ENCODE results near the gene SBK3. TPM values are rescaled to one million over a fixed set of nuclear protein-coding genes. Genes with fewer than 3 reads are reported as not detected.
A peak's percentile ranks its signal among the peaks of the same experiment; 100 is the strongest.

The SBK3 gene
- total RNA-seq, 4 donors from 2014 or later, result not detected

DNA sequence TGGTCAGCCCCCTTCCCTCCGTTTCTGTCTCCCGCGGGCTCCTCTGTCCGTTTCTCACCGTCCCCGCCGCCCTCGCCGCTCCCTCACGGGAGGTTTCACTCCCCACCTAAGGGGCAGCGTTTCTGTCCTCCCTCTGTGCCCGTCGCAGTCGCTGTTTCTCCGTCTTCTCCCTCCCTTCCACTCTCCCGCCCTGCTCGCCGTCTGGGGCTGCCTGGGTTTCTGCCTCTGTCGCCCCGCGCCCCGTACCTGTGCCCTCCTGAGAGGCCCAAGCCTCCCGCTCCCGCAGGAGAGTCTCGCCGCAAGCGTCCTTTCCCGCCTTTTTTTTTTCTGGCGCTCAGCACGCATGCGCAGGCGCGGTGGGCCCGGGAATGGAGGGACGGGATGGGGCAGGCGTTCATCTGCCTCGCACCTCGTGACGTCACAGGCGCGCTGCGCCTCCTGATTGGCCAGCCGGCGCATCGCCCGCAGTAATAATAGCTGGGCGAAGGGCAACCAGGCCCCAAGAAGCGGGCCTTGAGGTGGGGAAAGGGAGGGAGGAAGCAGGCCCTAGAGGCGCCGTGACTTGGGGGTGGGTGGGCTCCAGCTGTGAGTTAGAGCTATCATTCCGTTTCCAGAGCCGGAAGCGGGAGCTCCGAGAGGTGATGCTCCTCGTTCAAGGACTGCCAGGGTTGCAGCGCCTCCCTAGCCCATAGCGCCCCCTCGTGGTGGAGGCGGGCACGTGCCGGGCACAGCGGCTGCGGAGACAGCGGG lies 41.7 kb downstream of the SBK3 start:
- in situ Hi-C loops (cut with MboI; ENCODE audit: low pct_ligation_motif_present in 1 of 4, low pct_unique_long_range_greater_than_20kb in 1 of 4, low sequenced_read_pairs in 3 of 4) (loop anchor here in 2 of 4 donors (10.0 kb wide), 1 partner anchor 359 kb away; the partner anchor contains the start of gene TNNT1 (in 2 of the 2)), intact Hi-C loops (cut with DNase I; ENCODE audit: low total_unique reads) (loop anchor here (2.0 to 10.0 kb wide), 2 partner anchors 37 to 359 kb away; partner anchors contain the start of gene TNNT1)
- Histone ChIP-seq H3K27me3 (no peaks in the 10 kb centered on the region), H3K9me3 (no peaks in the 10 kb centered on the region), H3K36me3 (no peaks in the 10 kb centered on the region), H3K4me1 (peaks cover 0 to 10% (median 5%) of the 10 kb centered on the region in 4 donors), H3K27ac (peak overlapping the region; percentile 74 to 82 (median 76)), H3K4me3 (peak overlapping the region in 2 of 4 donors; percentile 34 to 51)
- peak in 1 of 3 donors; percentile 11 for TF ChIP-seq POLR2AphosphoS5 (IDR thresholded peaks at IDR 0.05)
- TF ChIP-seq EP300 (IDR thresholded peaks at IDR 0.05; ENCODE audit: low read depth), result no peak
- no peak for TF ChIP-seq POLR2A (IDR thresholded peaks at IDR 0.05)
- TF ChIP-seq, protein P1, sequence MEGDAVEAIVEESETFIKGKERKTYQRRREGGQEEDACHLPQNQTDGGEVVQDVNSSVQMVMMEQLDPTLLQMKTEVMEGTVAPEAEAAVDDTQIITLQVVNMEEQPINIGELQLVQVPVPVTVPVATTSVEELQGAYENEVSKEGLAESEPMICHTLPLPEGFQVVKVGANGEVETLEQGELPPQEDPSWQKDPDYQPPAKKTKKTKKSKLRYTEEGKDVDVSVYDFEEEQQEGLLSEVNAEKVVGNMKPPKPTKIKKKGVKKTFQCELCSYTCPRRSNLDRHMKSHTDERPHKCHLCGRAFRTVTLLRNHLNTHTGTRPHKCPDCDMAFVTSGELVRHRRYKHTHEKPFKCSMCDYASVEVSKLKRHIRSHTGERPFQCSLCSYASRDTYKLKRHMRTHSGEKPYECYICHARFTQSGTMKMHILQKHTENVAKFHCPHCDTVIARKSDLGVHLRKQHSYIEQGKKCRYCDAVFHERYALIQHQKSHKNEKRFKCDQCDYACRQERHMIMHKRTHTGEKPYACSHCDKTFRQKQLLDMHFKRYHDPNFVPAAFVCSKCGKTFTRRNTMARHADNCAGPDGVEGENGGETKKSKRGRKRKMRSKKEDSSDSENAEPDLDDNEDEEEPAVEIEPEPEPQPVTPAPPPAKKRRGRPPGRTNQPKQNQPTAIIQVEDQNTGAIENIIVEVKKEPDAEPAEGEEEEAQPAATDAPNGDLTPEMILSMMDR (IDR thresholded peaks at IDR 0.05), result peak; percentile 97 to 99 (median 99)
- WGBS, 2 donors (ENCODE audit: low coverage in 1 of 2), result 0 to 22% methylated on average over 3 to 64 of the region's 64 CpGs
- peak; percentile 92 for DNase-seq

DNA sequence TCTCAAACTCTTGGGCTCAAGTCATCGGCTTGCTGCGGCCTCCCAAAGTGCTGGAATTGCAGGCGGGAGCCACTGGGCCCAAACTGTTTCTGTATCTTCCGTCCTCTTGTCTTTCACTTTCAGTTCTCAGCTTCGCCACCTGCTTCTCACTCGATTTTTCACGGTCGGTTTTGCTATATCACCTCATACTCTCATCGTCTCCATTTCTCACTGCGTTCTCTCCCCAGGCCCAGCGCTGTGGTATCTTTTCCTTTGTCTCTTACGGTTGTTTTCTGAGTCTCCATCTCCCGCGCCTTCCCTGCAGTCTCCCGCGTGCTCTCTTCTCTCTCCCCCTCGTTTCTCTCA lies 42.2 kb downstream of the SBK3 start:
- Histone ChIP-seq H3K27ac (peak overlapping the region in 1 of 4 donors; percentile 74), H3K36me3 (no peaks in the 10 kb centered on the region), H3K9me3 (no peaks in the 10 kb centered on the region), H3K27me3 (no peaks in the 10 kb centered on the region), H3K4me3 (peak overlapping the region in 1 of 4 donors; percentile 51), H3K4me1 (peaks cover 0 to 10% (median 5%) of the 10 kb centered on the region in 4 donors)
- in situ Hi-C loops (cut with MboI; ENCODE audit: low pct_ligation_motif_present in 1 of 4, low pct_unique_long_range_greater_than_20kb in 1 of 4, low sequenced_read_pairs in 3 of 4), result loop anchor here in 2 of 4 donors (10.0 kb wide), 1 partner anchor 358 kb away; the partner anchor contains the start of gene TNNT1 (in 2 of the 2)
- 81 to 88% methylated on average over 7 to 17 of the region's 17 CpGs for WGBS, 2 donors (ENCODE audit: low coverage in 1 of 2)
- TF ChIP-seq POLR2AphosphoS5 (IDR thresholded peaks at IDR 0.05) (no peak), POLR2A (IDR thresholded peaks at IDR 0.05) (no peak), EP300 (IDR thresholded peaks at IDR 0.05; ENCODE audit: low read depth) (no peak)
- TF ChIP-seq, protein P1 (IDR thresholded peaks at IDR 0.05), result no peak
- intact Hi-C loops (cut with DNase I; ENCODE audit: low total_unique reads), result loop anchor here (10.0 kb wide), 1 partner anchor 358 kb away; the partner anchor contains the start of gene TNNT1
- DNase-seq, result no peak

DNA sequence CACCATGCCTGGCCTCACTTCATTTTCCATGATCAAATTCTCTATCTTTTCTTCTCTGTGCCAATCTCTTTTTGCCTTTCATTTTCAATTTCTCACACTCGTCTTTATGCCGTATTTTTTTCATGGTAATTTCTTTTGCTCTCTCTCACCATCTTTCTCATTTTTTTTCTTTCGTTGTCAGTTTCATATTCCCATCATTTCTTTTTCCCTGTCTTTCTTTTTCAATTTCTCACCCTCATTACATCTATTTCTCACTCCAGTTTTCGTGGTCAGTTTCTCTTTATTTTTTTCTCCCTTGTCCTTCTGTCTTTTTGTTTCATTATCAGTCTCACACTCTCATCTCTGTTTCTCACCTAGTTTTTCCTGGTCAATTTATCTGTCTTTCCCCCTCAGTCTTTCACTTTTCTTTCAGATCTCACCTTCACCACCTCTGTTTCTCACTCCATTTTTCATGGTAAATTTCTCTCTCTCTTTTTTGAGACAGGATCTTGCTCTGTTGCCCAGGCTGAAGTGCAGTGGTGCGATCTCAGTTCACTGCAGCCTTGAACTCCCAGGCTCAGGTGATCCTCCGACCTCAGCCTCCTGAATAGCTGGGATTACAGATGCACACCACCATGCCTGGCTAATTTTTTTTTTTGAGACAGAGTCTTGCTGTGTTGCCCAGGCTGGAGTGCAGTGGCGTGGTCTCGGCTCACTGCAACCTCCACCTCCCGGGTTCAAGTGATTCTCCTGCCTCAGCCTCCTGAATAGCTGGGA lies 43.0 kb downstream of the SBK3 start:
- DNase-seq, result no peak
- Histone ChIP-seq H3K4me3 (no peak overlapping the region), H3K27ac (no peak overlapping the region), H3K4me1 (peaks cover 0 to 10% (median 5%) of the 10 kb centered on the region in 4 donors), H3K36me3 (no peaks in the 10 kb centered on the region), H3K27me3 (no peaks in the 10 kb centered on the region), H3K9me3 (no peaks in the 10 kb centered on the region)
- intact Hi-C loops (cut with DNase I; ENCODE audit: low total_unique reads) (loop anchor here (10.0 kb wide), 1 partner anchor 358 kb away; the partner anchor contains the start of gene TNNT1), in situ Hi-C loops (cut with MboI; ENCODE audit: low pct_ligation_motif_present in 1 of 4, low pct_unique_long_range_greater_than_20kb in 1 of 4, low sequenced_read_pairs in 3 of 4) (loop anchor here in 2 of 4 donors (10.0 kb wide), 1 partner anchor 358 kb away; the partner anchor contains the start of gene TNNT1 (in 2 of the 2))
- TF ChIP-seq EP300 (IDR thresholded peaks at IDR 0.05; ENCODE audit: low read depth), result no peak
- TF ChIP-seq POLR2A (IDR thresholded peaks at IDR 0.05), result no peak
- no peak for TF ChIP-seq POLR2AphosphoS5 (IDR thresholded peaks at IDR 0.05)
- TF ChIP-seq, protein P1 (IDR thresholded peaks at IDR 0.05), result no peak
- 74 to 85% methylated on average over 6 to 9 of the region's 9 CpGs for WGBS, 2 donors (ENCODE audit: low coverage in 1 of 2)

Data from transverse colon (tissue), 4 donors.